Endothelial cell of umbilical vein (primary cell): ENCODE data around the gene SEMA4C. TPM values are rescaled to one million over a fixed set of nuclear protein-coding genes. Genes with fewer than 3 reads are reported as not detected.

Source experiments
- BruUV-seq: library from RNA; stranded (reverse); fragments of 400-500 nt; replicated peaks from 2 replicates; lab custom pipeline; 2021; lab: Mats Ljungman, UMichigan
- CTCF ChIA-PET: fragments of 300-600, 350-600 bp; sonication (Branson Sonifier 250); formaldehyde crosslinking; loops from one replicate; lab custom pipeline; 2021; ENCODE audit warnings: antibody characterized with exemption, inconsistent platforms; lab: Charles Lee
- POLR2A ChIA-PET: fragments of 300-600, 350-600 bp; sonication (Branson Sonifier 250); formaldehyde crosslinking; loops from one replicate; lab custom pipeline; 2021; ENCODE audit warnings: antibody characterized with exemption, inconsistent platforms; lab: Charles Lee
- DNase-seq: peaks from one replicate; pipeline ENCODE4 v3.0.0-alpha.2; 2011; ENCODE audit warnings: low read depth, low spot score
- FAIRE-seq: peaks from 2 replicates; lab custom pipeline; 2011; peaks lifted over from hg19 to GRCh38; lab: Jason Lieb, UNC
- H2AFZ ChIP-seq: 2 replicates; pipeline ENCODE4 v1.6.0; 2012; ENCODE audit warnings: low read depth, low read length, control low read depth, inconsistent platforms
- H3K27ac ChIP-seq: 2 replicates; pipeline ENCODE4 v1.5.1; 2011; ENCODE audit warnings: low read depth, mild to moderate bottlenecking, control low read depth, low read length, moderate library complexity; ENCODE audit not compliant: insufficient read depth
- H3K27me3 ChIP-seq, 2 experiments: 2 replicates each; pipeline versions ENCODE4 v1.6.0 to v1.6.1; 2011; ENCODE audit warnings: low read length in 2 of 2, mixed read lengths in 1 of 2; ENCODE audit not compliant: control insufficient read depth in 2 of 2, insufficient read depth in 2 of 2
- H3K36me3 ChIP-seq, 2 experiments: 2 replicates in 1 of 2; 3 replicates in 1 of 2; pipeline ENCODE4 v1.5.1; 2011; ENCODE audit warnings: low read length in 2 of 2, mild to moderate bottlenecking in 1 of 2, moderate library complexity in 1 of 2; ENCODE audit not compliant: control insufficient read depth in 2 of 2, insufficient read depth in 2 of 2; ENCODE audit errors: extremely low read depth in 1 of 2
- H3K4me1 ChIP-seq: 3 replicates; pipeline ENCODE4 v1.5.1; 2011; ENCODE audit warnings: mild to moderate bottlenecking, low read length; ENCODE audit not compliant: control insufficient read depth, insufficient read depth; ENCODE audit errors: extremely low read depth
- H3K4me2 ChIP-seq: 2 replicates; pipeline ENCODE4 v1.6.1; 2011; ENCODE audit warnings: low read length, control low read depth, mixed read lengths; ENCODE audit not compliant: insufficient read depth
- H3K4me3 ChIP-seq, 3 experiments: fragments of 200-600 bp in 1 of 3; sonication (generic), shearing (Covaris generic) in 1 of 3; replicated peaks in 1 of 3; 2 replicates each; pipeline ENCODE4 v1.5.1; 2011 to 2016; ENCODE audit warnings: control low read depth in 3 of 3, low read length in 3 of 3, mild to moderate bottlenecking in 2 of 3, inconsistent platforms in 1 of 3, low read depth in 1 of 3, moderate library complexity in 1 of 3; ENCODE audit not compliant: insufficient read depth in 1 of 3
- H3K79me2 ChIP-seq: 2 replicates; pipeline ENCODE4 v1.6.0; 2012; ENCODE audit warnings: low read length, inconsistent platforms; ENCODE audit not compliant: control insufficient read depth, insufficient read depth
- H3K9ac ChIP-seq: replicated peaks from 2 replicates; pipeline ENCODE3; 2011; ENCODE audit warnings: low read length, control low read depth; ENCODE audit not compliant: insufficient read depth; ENCODE audit errors: extremely low read depth
- H3K9me1 ChIP-seq: replicated peaks from 3 replicates; pipeline ENCODE4 v1.6.0; 2011; ENCODE audit warnings: mild to moderate bottlenecking, low read length; ENCODE audit not compliant: control insufficient read depth, insufficient read depth; ENCODE audit errors: extremely low read depth
- H3K9me3 ChIP-seq: replicated peaks from 2 replicates; pipeline ENCODE4 v1.5.1; 2012; ENCODE audit warnings: low read length, inconsistent platforms; ENCODE audit not compliant: control insufficient read depth, insufficient read depth
- H4K20me1 ChIP-seq: replicated peaks from 2 replicates; pipeline ENCODE3; 2011; ENCODE audit warnings: mild to moderate bottlenecking, low read length; ENCODE audit not compliant: control insufficient read depth, insufficient read depth; ENCODE audit errors: extremely low read depth
- EZH2 ChIP-seq: IDR thresholded peaks from 2 replicates; pipeline ENCODE4 v1.6.1; 2012; ENCODE audit warnings: borderline replicate concordance, low read depth, mild to moderate bottlenecking, moderate library complexity, low read length, inconsistent platforms; ENCODE audit not compliant: severe bottlenecking
- FOS ChIP-seq: IDR thresholded peaks from 2 replicates; pipeline ENCODE4 v1.6.1; 2011; ENCODE audit warnings: mild to moderate bottlenecking, low read length, moderate library complexity, borderline replicate concordance; ENCODE audit not compliant: insufficient read depth
- GATA2 ChIP-seq: IDR thresholded peaks from 2 replicates; pipeline ENCODE4 v1.7.0; 2011; ENCODE audit warnings: low read depth, mild to moderate bottlenecking, moderate library complexity, mixed read lengths, low read length; ENCODE audit not compliant: insufficient read length, insufficient read depth
- JUN ChIP-seq: IDR thresholded peaks from 2 replicates; pipeline ENCODE4 v1.6.1; 2011; ENCODE audit warnings: borderline replicate concordance, low read depth; ENCODE audit not compliant: insufficient read length, insufficient read depth
- MYC ChIP-seq: IDR thresholded peaks from one replicate; pipeline ENCODE4 v1.6.1; 2011; ENCODE audit warnings: mild to moderate bottlenecking, low read depth, low read length
- POLR2A ChIP-seq: IDR thresholded peaks from 2 replicates; pipeline ENCODE4 v1.6.1; 2012; ENCODE audit warnings: low read depth, mild to moderate bottlenecking, control low read depth, low read length
- POLR2AphosphoS5 ChIP-seq: IDR thresholded peaks from 2 replicates; pipeline ENCODE4 v1.6.1; 2012; ENCODE audit warnings: low read depth, mild to moderate bottlenecking, control low read depth, low read length, moderate library complexity; ENCODE audit not compliant: insufficient read depth
- dilution Hi-C: fragments of 300-500 bp; cut with MboI; formaldehyde crosslinking; loops from one replicate; pipeline ENCODE4 v1.15.0; 2019; ENCODE audit warnings: low sequenced_read_pairs; ENCODE audit not compliant: extremely low pct_ligation_motif_present
- intact Hi-C: fragments of 100-400 bp; cut with micrococcal nuclease; formaldehyde crosslinking; loops from one replicate; pipeline ENCODE4 v1.10.0; 2022
- polyA plus RNA-seq, 4 experiments: library from polyadenylated mRNA; depleted of rRNA in 3 of 4; stranded (reverse) in 3 of 4; unstranded in 1 of 4; fragments of >200 nt; gene quantifications; 2 replicates each; pipeline versions ENCODE4 v1.2.1 to v1.2.3, GENCODE V29; 2011 to 2012; ENCODE audit warnings: missing spikeins in 1 of 4
- total RNA-seq: library from RNA; stranded (reverse); gene quantifications from 2 replicates; pipeline ENCODE4 v1.2.3, GENCODE V29; 2021
- TF ChIP-seq, protein P1 (sequence below): IDR thresholded peaks from 2 replicates; pipeline ENCODE4 v1.6.1; 2011; ENCODE audit not compliant: insufficient read depth, insufficient read length
- TF ChIP-seq, protein P2 (sequence below), 2 donors: IDR thresholded peaks; 1 replicate in 1 of 2; 2 replicates in 1 of 2; pipeline ENCODE4 v1.5.1; 2011; ENCODE audit warnings: low read length in 2 of 2, mild to moderate bottlenecking in 2 of 2, moderate library complexity in 2 of 2, control low read depth in 1 of 2, inconsistent platforms in 1 of 2, low read depth in 1 of 2; ENCODE audit not compliant: insufficient read depth in 1 of 2; ENCODE audit errors: extremely low read depth in 1 of 2

SEMA4C gene
- total and polyA plus RNA-seq, 2 donors (not counting 3 experiments of a cell fraction or from before 2014, with no cell fraction given): 16.4 to 17.3 TPM

DNA sequence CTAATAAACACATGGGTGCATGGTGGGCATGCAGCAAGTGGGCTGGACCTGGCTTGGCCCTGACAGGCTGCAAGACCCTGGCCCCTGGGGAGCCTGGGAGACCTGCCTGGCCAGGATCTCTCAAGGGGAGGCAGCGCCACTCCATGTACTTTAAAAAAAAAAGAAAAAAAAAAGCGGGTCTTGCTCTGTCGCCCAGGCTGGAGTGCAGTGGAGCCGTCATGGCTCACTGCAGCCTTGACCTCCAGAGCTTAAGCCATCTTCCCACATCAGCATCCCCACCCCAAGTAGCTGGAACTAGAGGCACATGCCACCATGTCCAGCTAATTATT, 29.5 kb upstream of the SEMA4C start:
- Histone ChIP-seq H3K79me2 (no peaks in the 10 kb centered on the region), H3K9ac (no peak overlapping the region), H3K4me3 (no peak overlapping the region), H3K9me3 (no peaks in the 10 kb centered on the region), H3K27ac (no peak overlapping the region), H3K4me2 (no peak overlapping the region), H4K20me1 (no peaks in the 10 kb centered on the region), H3K9me1 (no peaks in the 10 kb centered on the region), H3K4me1 (no peaks in the 10 kb centered on the region), H2AFZ (no peak overlapping the region), H3K36me3 (no peaks in the 10 kb centered on the region), H3K27me3 (no peaks in the 10 kb centered on the region)
- no TSS peak for BruUV-seq
- ChIA-PET POLR2A (no interaction called here), CTCF (no interaction called here)
- dilution Hi-C loops (no loop called here), intact Hi-C loops (no loop called here)
- TF ChIP-seq JUN (no peak), FOS (no peak), POLR2AphosphoS5 (no peak), POLR2A (no peak), MYC (no peak), EZH2 (no peak), GATA2 (no peak)
- TF ChIP-seq, protein P1, sequence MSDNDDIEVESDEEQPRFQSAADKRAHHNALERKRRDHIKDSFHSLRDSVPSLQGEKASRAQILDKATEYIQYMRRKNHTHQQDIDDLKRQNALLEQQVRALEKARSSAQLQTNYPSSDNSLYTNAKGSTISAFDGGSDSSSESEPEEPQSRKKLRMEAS: no peak
- TF ChIP-seq, protein P2, sequence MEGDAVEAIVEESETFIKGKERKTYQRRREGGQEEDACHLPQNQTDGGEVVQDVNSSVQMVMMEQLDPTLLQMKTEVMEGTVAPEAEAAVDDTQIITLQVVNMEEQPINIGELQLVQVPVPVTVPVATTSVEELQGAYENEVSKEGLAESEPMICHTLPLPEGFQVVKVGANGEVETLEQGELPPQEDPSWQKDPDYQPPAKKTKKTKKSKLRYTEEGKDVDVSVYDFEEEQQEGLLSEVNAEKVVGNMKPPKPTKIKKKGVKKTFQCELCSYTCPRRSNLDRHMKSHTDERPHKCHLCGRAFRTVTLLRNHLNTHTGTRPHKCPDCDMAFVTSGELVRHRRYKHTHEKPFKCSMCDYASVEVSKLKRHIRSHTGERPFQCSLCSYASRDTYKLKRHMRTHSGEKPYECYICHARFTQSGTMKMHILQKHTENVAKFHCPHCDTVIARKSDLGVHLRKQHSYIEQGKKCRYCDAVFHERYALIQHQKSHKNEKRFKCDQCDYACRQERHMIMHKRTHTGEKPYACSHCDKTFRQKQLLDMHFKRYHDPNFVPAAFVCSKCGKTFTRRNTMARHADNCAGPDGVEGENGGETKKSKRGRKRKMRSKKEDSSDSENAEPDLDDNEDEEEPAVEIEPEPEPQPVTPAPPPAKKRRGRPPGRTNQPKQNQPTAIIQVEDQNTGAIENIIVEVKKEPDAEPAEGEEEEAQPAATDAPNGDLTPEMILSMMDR (IDR thresholded peaks at IDR 0.05; ENCODE audit: extremely low read depth in 1 of 2, insufficient read depth in 1 of 2, low read depth in 1 of 2, low read length in 2 of 2): no peak
- DNase-seq: no peak
- no peak for FAIRE-seq
